GM21528 (cell line): ENCODE measurements around the gene TEX50.
"Not testable (repeated sequence)": the region's sequence is repeated elsewhere in the genome, so short reads cannot be mapped to it uniquely, and the experiment has no call there.

Source experiments
- ATAC-seq: cut with Tn5 transposase; IDR thresholded peaks from one replicate; pipeline ENCODE4 v1.9.1; 2021; ENCODE audit warnings: mild to moderate bottlenecking, moderate library complexity; ENCODE audit not compliant: unreplicated experiment, low FRiP score

Gene TEX50, protein sequence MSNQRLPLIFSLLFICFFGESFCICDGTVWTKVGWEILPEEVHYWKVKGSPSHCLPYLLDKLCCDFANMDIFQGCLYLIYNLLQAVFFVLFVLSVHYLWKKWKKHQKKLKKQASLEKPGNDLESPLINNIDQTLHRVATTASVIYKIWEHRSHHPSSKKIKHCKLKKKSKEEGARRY

DNA sequence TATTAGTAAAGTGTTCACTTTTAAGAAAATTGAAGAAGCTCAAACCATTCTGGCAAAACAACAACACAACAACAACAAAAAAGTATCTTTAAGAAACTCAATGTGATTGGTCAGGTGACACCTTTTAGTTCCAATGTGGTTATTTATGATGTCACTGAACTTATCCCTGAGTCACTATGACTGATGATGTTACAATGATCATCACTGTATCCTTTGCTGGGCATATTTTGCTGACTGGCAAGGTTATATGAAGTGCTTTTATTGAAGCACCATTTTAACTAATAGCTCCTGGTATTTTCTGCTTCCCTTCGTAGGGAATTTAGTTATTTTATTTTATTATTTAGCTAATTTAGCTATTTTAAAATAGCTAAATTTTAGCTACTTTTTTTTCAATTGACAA is at the start of gene TEX50:
TEX50 (plus strand) TSS at position 223 of the 400 bp plus-strand sequence. CDS start 184 bp downstream, outside the sequence.
- ATAC-seq, result no peak

- no peak for ATAC-seq
Observed at GRCh38 chr1:173590557-173590956, 44.6 kb upstream of the TEX50 start.

- not testable (repeated sequence) for ATAC-seq
Observed at GRCh38 chr1:173591138-173591537, 44.0 kb upstream of the TEX50 start.

DNA sequence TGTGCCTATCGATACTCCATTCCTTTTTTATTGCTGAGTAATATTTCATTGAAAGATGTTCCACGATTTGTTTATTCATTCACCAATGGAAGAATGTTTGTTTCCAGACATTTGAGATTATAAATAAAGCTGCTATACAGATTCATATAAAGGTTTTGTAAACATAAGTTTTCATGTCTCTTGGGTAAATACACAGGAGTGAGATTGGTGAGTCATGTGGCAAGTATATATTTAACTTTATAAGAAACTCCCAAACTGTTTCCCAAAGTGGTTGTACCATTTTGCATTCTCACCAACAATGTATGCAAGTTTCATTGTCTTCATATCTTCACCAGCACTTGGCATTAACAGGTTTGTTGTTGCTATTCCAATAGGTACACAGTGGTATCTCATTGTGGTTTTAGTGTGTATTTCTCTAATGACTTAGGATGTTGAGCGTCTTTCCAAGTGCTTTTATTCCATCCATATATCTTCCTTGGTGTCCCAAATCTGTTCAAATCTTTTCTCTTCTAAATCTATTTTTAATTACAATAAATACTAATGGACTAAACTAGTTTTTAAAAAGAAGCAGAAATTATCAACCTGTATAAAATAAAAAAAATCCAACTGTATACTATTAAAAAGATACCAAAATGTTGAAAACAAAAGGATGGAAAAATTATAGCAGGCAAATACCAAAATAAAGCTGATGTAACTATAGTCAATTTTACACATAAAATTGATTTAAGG is 38.9 kb upstream of the TEX50 start:
- ATAC-seq, result no peak

DNA sequence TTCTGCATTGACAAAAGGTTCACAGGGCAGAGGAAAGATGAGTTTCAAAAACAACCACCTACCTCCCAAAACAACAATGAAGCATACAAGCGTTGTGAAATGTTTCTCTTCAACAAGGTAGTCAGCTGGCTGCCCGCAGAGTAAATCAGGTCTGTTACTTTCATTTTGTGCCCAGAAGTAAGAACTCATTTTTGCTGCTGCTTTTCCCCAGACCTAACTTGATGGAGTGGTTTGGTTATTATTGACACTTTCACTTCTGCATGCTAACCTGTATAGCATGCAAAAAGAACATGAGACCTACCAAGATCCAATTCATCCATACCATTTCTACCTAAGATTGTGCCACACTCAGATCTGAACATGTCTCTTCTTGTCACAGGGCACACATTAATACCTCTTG is 33.5 kb upstream of the TEX50 start:
- no peak for ATAC-seq

DNA sequence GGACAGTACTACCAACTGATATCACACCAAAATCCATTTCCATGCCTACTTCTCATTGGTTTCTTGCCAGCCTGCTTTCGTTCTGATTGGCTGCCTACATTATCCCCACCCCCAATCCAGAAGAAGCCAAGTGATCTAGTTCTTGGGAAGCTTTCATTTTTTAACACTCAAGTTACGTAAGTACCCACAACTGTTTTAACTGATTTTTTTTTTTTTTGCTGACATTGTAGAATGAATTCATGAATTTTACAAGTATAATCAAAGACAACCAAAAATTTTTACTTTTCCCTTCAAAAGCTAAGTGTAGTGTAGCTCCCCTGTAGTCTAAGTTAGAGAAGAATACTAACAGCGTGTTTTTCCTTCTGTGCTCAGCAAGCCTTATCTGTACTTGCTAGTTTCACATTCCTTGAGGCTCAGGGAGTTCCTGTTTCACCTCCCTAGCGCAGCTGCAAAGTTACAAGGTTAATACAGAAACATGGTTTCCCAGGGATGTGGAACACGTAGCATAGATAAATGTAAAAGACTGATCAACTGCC is 32.0 kb upstream of the TEX50 start, which contains the start of gene SLC9C2:
SLC9C2 (minus strand) TSS at position 17 of the 536 bp plus-strand sequence. CDS start 1,296 bp downstream, outside the sequence.
- ATAC-seq, result no peak

DNA sequence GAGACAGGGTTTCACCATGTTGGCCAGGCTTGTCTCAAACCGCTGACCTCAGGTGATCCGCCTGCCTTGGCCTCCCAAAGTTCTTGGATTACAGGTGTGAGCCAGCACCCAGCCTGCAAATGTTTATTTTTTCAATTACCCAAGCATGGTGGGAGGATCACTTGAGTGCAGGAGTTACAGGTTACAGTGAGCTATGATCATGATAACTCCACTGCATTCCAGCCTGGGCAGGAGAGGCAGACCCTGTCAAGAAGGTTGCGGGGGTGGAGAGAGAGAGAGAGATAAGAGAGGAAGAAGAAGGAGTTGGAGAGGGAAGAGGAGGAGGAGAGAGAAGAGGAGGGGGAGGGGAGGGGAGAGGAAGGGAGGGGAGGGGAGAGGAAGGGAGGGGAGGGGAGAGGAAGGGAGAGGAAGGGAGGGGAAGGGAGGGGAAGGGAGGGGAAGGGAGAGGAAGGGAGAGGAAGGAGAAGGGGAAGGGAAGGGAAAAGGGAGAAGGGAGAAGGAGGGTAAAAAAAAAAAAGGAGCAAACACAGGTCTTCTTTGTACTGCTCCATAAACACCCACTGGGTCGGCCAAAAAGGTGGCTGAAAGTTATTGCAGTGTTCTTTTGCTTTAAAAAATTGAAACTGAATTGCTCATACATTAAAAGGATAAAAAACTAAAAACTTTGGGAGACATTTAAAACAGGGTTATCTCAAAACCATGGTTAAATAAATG is 26.5 kb upstream of the TEX50 start:
- ATAC-seq, result no peak

GRCh38 chr1:173613086-173613485 is 22.1 kb upstream of the TEX50 start:
- ATAC-seq, result not testable (repeated sequence)

DNA sequence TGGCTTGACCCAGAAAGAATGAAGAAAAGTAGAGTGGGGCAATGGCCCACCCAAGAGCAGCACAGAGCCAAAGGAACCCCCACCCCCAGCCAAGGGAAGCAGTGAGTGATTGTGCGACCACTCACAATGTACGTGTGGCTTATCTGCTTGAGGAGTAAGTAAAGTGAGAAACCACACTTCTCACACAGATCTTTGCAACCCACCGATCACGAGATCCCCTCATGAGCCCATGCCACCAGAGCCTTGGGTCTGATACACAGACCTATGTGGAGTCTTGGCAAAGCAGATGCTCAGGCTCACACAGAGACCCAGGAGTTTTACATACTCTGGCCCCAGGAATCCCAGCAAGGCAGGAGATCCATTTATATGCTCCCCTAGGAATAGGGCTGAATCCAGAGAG is 18.3 kb upstream of the TEX50 start:
- ATAC-seq, result no peak

GRCh38 chr1:173627269-173627668 is 7.9 kb upstream of the TEX50 start:
- ATAC-seq, result no peak

DNA sequence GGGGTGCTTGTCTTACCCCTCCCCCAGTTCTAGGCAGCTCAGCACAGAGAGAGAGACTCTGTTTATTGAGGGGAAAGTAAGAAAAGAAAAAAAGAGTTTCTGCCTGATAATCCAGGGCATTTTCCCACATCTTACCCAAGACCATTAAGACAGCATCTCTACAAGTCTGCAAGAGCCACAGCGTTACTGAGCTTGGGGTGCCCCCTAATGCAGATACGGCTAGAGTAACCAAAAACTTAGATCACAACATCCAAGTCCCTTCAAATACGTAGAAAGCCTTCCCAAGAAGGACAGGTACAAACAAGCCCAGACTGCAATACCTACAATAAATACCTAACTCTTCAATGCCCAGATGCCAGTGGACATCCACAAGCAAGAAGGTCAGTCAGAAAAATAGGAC is 6.2 kb upstream of the TEX50 start:
- no peak for ATAC-seq

- ATAC-seq, result not testable (repeated sequence)
Observed at GRCh38 chr1:173637236-173638042, 2.3 kb downstream of the TEX50 start.

- ATAC-seq, result no peak
Observed at GRCh38 chr1:173638043-173639021, 3.2 kb downstream of the TEX50 start.

DNA sequence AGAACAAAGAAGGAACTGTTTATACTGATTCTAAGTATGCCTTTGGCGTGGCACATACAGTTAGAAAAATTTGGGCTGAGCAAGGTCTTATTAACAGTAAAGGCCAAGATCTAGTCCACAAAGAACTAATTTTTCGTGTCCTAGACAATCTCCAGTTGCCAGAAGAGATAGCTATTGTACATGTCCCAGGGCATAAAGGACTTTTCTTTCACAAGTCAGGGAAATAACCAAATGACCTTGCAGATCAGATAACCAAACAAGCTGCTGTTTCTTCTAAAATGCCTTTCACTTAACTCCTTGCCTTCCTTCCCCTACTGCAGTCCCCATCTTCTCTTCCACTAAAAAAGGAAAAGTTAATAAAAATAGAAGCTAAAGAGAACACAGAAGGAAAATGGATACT is 4.0 kb downstream of the TEX50 start:
- no peak for ATAC-seq

GRCh38 chr1:173642450-173643139 is 7.5 kb downstream of the TEX50 start:
- ATAC-seq, result not testable (repeated sequence)

DNA sequence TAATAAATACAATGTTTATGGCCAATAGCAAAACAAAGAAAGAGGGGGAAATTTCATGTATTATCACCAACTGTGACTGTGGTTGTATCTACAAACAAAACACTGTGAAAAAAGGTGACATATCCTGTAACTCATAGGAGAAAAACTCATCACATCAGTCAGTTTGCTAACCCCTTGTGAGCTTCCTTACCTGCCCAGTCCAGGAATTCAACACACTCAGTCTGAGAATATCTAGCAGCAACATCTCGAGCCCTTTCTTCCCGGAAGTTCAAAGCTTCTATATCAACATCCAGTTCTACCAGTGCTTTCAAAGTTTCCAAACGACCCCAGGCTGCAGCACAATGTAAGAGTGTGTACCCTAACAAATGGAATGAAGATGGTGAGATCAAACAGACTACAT is 11.5 kb downstream of the TEX50 start:
- ATAC-seq, result no peak

GRCh38 chr1:173648880-173649605 is 13.9 kb downstream of the TEX50 start:
- no peak for ATAC-seq

- no peak for ATAC-seq
Observed at GRCh38 chr1:173660306-173660705, 25.2 kb downstream of the TEX50 start.
